AG09309 (cell line): Measurements from ENCODE around the gene CLEC7A.

Experiments
- DNase-seq: peaks from one replicate; pipeline ENCODE4 v3.0.0-alpha.2; 2010; ENCODE audit warnings: low read depth
- H3K4me3 ChIP-seq: 2 replicates; pipeline ENCODE4 v1.5.1; 2011; ENCODE audit warnings: mild to moderate bottlenecking, low read depth, low read length, moderate library complexity; ENCODE audit not compliant: control insufficient read depth
- TF ChIP-seq, protein P1 (sequence below): IDR thresholded peaks from 2 replicates; pipeline ENCODE4 v1.5.1; 2011; ENCODE audit warnings: mild to moderate bottlenecking, low read depth, low read length, inconsistent platforms; ENCODE audit not compliant: insufficient read depth, control insufficient read depth; ENCODE audit errors: missing control alignments

CLEC7A gene

DNA sequence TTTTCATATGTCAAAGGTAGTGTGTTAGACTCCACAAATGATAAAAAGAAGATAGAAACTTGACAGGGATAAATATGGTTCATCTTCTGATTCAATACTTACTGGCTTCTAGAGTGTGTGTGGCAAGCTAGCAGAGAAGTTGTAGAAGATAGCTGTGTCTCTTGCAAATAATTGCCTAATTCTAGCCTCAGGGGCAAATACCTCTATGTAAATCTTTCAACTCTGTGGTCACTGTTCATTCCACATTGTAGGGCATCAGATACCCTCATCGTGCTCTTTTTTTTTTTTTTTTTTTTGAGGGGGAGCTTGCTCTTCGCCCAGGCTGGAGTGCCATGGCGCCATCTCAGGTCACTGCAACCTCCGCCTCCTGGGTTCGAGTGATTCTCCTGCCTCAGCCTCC, 40.2 kb upstream of the CLEC7A start:
- DNase-seq, result no peak
- TF ChIP-seq, protein P1, sequence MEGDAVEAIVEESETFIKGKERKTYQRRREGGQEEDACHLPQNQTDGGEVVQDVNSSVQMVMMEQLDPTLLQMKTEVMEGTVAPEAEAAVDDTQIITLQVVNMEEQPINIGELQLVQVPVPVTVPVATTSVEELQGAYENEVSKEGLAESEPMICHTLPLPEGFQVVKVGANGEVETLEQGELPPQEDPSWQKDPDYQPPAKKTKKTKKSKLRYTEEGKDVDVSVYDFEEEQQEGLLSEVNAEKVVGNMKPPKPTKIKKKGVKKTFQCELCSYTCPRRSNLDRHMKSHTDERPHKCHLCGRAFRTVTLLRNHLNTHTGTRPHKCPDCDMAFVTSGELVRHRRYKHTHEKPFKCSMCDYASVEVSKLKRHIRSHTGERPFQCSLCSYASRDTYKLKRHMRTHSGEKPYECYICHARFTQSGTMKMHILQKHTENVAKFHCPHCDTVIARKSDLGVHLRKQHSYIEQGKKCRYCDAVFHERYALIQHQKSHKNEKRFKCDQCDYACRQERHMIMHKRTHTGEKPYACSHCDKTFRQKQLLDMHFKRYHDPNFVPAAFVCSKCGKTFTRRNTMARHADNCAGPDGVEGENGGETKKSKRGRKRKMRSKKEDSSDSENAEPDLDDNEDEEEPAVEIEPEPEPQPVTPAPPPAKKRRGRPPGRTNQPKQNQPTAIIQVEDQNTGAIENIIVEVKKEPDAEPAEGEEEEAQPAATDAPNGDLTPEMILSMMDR, result no peak
- H3K4me3 ChIP-seq, result no peak overlapping the region

DNA sequence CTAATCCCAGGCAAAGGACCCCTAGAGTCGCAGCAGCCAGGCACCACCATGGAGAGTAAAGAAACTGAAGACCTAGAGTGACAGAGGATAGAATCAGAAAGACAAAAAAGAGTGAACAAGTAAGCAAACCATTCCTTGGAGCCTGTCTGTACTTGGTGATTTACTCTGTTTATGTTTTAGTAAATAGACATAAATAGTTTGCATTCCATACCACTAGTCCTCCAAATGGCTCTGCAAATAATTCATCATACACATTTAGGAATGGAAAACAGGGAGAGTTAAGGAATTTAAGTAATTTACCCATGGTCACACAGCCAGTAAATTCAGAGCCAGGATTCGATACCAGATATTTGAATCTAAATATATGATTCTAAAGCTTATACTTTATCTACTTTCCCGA, 39.1 kb upstream of the CLEC7A start:
- no peak for DNase-seq
- H3K4me3 ChIP-seq, result no peak overlapping the region
- TF ChIP-seq, protein P1, result no peak

DNA sequence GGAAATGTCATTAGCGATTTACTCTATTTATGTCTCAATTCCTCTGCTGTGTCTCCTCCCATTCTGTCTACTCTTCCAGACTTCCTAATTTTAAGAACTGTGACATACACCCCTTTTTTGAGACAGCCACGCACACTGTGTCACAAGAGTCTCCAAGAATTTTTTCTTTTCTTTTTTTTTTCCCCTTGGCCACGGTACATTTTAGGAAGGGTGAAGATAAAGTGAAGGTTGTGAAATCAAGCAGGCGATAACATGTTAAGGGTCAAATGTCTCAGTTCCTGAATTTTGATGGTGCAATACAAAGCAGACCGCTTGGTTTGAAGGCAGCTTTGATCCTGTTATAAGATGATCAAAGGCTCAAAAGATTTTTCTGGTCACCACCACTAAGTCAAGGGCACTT, 37.6 kb upstream of the CLEC7A start:
- TF ChIP-seq, protein P1, result no peak
- H3K4me3 ChIP-seq, result no peak overlapping the region
- no peak for DNase-seq

DNA sequence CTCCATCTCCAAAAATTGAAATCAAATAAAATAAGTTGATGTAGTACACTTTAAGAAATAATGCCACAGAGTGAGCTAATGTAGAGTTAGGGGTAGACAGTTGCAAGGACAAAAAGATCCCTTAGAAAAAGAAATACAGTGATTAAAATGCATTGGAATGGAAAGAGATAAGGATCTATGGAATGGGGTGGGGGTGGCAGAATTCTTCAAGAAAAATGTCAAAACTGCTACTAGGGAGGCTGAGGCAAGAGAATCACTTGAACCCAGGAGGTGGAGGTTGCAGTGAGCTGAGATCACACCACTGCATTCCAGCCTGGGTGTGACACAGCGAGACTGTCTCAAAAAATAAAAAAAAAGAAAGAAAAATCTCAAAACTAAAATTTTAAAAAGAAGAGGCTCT, 35.4 kb upstream of the CLEC7A start:
- H3K4me3 ChIP-seq, result no peak overlapping the region
- no peak for DNase-seq
- TF ChIP-seq, protein P1, result no peak

DNA sequence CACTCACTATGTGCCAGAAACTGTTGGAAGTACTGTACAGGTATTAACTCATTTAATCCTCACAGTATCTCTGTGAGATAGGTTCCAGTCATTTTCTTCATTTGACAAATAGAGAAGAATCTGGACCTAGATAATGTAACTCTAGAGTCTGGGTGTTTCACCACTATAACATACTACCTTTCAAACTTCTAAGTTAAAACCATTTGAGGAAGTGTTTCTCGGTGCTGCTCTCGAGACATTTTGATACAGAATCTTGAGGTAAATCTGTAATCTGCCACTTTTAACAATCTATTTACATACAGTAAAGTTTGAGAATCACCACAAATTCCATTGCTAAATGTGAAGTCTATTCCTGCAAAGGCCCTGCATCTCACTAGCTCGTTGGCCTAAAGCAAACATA, 33.1 kb upstream of the CLEC7A start:
- DNase-seq, result no peak
- TF ChIP-seq, protein P1, result no peak
- H3K4me3 ChIP-seq, result no peak overlapping the region

DNA sequence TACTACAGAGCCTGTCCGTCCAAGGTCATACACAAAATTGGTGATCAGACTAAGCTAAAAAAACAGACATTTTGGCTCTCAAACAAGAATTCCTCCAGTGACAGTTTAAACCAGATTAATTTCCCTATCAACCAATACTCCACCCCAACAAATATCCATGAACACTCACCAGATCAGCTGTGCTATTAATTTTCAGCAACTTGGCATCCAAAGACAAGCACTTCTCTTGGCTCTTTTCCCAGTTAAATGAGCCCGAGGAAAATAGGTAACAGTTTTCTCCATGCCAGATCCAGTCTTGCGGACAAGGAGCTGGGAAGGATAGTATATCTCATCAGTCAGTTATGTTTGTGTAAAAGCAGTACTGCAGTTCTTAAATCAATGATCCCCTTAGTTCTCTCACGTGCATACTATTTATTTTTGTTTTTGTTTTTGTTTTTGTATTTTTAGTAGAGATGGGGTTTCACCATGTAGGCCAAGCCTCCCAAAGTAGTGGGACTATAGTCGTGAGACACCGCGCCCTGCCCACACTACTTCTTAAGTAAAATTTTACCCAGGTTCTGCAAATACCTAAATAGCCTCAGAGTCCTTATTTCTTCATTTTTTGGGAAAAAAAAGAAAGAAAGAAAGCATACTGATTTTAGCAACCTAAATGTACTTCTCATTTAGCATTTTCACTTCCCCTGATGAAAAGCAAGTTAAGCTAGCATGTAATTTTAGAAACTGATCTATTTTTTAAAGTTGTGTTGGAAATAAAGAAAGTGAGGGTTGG, 30.8 kb upstream of the CLEC7A start:
- TF ChIP-seq, protein P1, result no peak
- H3K4me3 ChIP-seq, result no peak overlapping the region
- no peak for DNase-seq
